IMR-90 (cell line): ENCODE data around the gene HEXIM1. TPM values are rescaled to one million over a fixed set of nuclear protein-coding genes. Genes with fewer than 3 reads are reported as not detected.
A peak's percentile ranks its signal among the peaks of the same experiment; 100 is the strongest.

Experiments used
- ATAC-seq: fragments of 200-7000 bp; cut with Tn5 transposase; 2 replicates; pipeline ENCODE4 v1.9.1; 2020; ENCODE audit warnings: low read depth, mild to moderate bottlenecking, moderate library complexity
- BruUV-seq: library from RNA; stranded (reverse); fragments of 400-500 nt; replicated peaks from 2 replicates; lab custom pipeline; 2021; lab: Mats Ljungman, UMichigan
- CTCF ChIA-PET: fragments of 300-600 bp; formaldehyde crosslinking; extraction: SDS; loops from one replicate; lab custom pipeline; 2021; ENCODE audit warnings: antibody characterized with exemption; lab: Yijun Ruan, JAX
- POLR2A ChIA-PET: fragments of 300-600 bp; sonication (Branson Sonifier 250); formaldehyde crosslinking; loops from one replicate; lab custom pipeline; 2022; ENCODE audit warnings: antibody characterized with exemption; ENCODE audit not compliant: unreplicated experiment; lab: Charles Lee
- DNase-seq: peaks from one replicate; pipeline ENCODE4 v3.0.0; 2013
- H2AFZ ChIP-seq: replicated peaks from 2 replicates; pipeline ENCODE3; 2013; ENCODE audit warnings: low read length, mild to moderate bottlenecking; ENCODE audit not compliant: poor library complexity
- H2AK5ac ChIP-seq: 2 replicates; pipeline ENCODE4 v1.6.1; 2013; ENCODE audit warnings: low read depth, low read length, inconsistent platforms
- H2AK9ac ChIP-seq: replicated peaks from 2 replicates; pipeline ENCODE3; 2013; ENCODE audit warnings: mild to moderate bottlenecking, low read depth, low read length, moderate library complexity; ENCODE audit not compliant: poor library complexity
- H2BK120ac ChIP-seq: 2 replicates; pipeline ENCODE4 v1.6.1; 2013; ENCODE audit warnings: low read depth, low read length, inconsistent platforms
- H2BK15ac ChIP-seq: 3 replicates; pipeline ENCODE4 v1.6.1; 2013; ENCODE audit warnings: low read depth, low read length, inconsistent platforms
- H2BK20ac ChIP-seq: 2 replicates; pipeline ENCODE4 v1.6.1; 2013; ENCODE audit warnings: low read depth, mild to moderate bottlenecking, inconsistent platforms, low read length, moderate library complexity
- H2BK5ac ChIP-seq: 2 replicates; pipeline ENCODE4 v1.6.1; 2013; ENCODE audit warnings: mild to moderate bottlenecking, low read depth, low read length, inconsistent platforms; ENCODE audit not compliant: poor library complexity, severe bottlenecking
- H3K14ac ChIP-seq: replicated peaks from 2 replicates; pipeline ENCODE4 v1.6.1; 2013; ENCODE audit warnings: low read depth, low read length, inconsistent platforms
- H3K18ac ChIP-seq: 2 replicates; pipeline ENCODE4 v1.6.1; 2013; ENCODE audit warnings: low read depth, low read length, control low read depth
- H3K23ac ChIP-seq: 2 replicates; pipeline ENCODE4 v1.6.1; 2013; ENCODE audit warnings: low read depth, low read length, inconsistent platforms
- H3K27ac ChIP-seq: 2 replicates; pipeline ENCODE4 v1.5.1; 2013; ENCODE audit warnings: mild to moderate bottlenecking, control low read depth, low read length; ENCODE audit not compliant: insufficient read depth
- H3K27me3 ChIP-seq: 2 replicates; pipeline ENCODE4 v1.6.1; 2013; ENCODE audit warnings: low read length; ENCODE audit not compliant: control insufficient read depth, insufficient read depth
- H3K36me3 ChIP-seq: 2 replicates; pipeline ENCODE4 v1.6.1; 2013; ENCODE audit warnings: low read length, mixed read lengths; ENCODE audit not compliant: control insufficient read depth, insufficient read depth
- H3K4ac ChIP-seq: 2 replicates; pipeline ENCODE4 v1.6.1; 2013; ENCODE audit warnings: low read depth, low read length, inconsistent platforms
- H3K4me1 ChIP-seq: 2 replicates; pipeline ENCODE4 v1.6.1; 2013; ENCODE audit warnings: low read length, mixed read lengths; ENCODE audit not compliant: control insufficient read depth, insufficient read depth
- H3K4me2 ChIP-seq: 2 replicates; pipeline ENCODE4 v1.6.1; 2013; ENCODE audit warnings: low read depth, mild to moderate bottlenecking, control low read depth, low read length, moderate library complexity
- H3K4me3 ChIP-seq: 2 replicates; pipeline ENCODE4 v1.5.1; 2013; ENCODE audit warnings: low read depth, mild to moderate bottlenecking, control low read depth, low read length, moderate library complexity; ENCODE audit not compliant: insufficient read depth
- H3K56ac ChIP-seq: 2 replicates; pipeline ENCODE4 v1.6.1; 2013; ENCODE audit warnings: low read length, inconsistent platforms; ENCODE audit not compliant: insufficient read depth; ENCODE audit errors: extremely low read depth
- H3K79me1 ChIP-seq, 2 experiments: 2 replicates each; pipeline ENCODE4 v1.6.1; 2013; ENCODE audit warnings: low read length in 2 of 2, inconsistent platforms in 1 of 2, low read depth in 1 of 2
- H3K9ac ChIP-seq: 2 replicates; pipeline ENCODE4 v1.6.1; 2013; ENCODE audit warnings: low read depth, low read length, control low read depth
- H3K9me1 ChIP-seq: 2 replicates; pipeline ENCODE4 v1.6.1; 2013; ENCODE audit warnings: low read length, inconsistent platforms; ENCODE audit not compliant: insufficient read depth
- H3K9me3 ChIP-seq: 2 replicates; pipeline ENCODE4 v1.6.1; 2013; ENCODE audit warnings: low read length; ENCODE audit not compliant: control insufficient read depth, insufficient read depth
- H4K20me1 ChIP-seq: 2 replicates; pipeline ENCODE4 v1.6.1; 2013; ENCODE audit warnings: low read length, inconsistent platforms; ENCODE audit not compliant: insufficient read depth
- H4K5ac ChIP-seq: 2 replicates; pipeline ENCODE4 v1.6.1; 2013; ENCODE audit warnings: mild to moderate bottlenecking, low read depth, low read length, control low read depth
- H4K8ac ChIP-seq, 2 experiments: 2 replicates each; pipeline ENCODE4 v1.6.1; 2013; ENCODE audit warnings: low read depth in 2 of 2, low read length in 2 of 2, control low read depth in 1 of 2, inconsistent platforms in 1 of 2
- H4K91ac ChIP-seq: 2 replicates; pipeline ENCODE4 v1.6.1; 2013; ENCODE audit warnings: low read depth, low read length, inconsistent platforms; ENCODE audit not compliant: insufficient read depth
- CEBPB ChIP-seq: IDR thresholded peaks from 2 replicates; pipeline ENCODE4 v1.6.1; 2012; ENCODE audit warnings: low read depth, low read length, improper control_type of control experiment
- WGBS, 2 experiments: methylation state at CpG; one replicate each; pipeline versions ENCODE4 v1.1.5 to v1.1.7; 2013; ENCODE audit warnings: missing lambda C conversion rate in 2 of 2; ENCODE audit not compliant: insufficient read length in 1 of 2; ENCODE audit errors: extremely low coverage in 2 of 2; 5-methylcytosine and 5-hydroxymethylcytosine counted together
- dilution Hi-C: fragments of 300-500 bp; cut with HindIII; formaldehyde crosslinking; loops from one replicate; pipeline ENCODE4 v1.14.3; 2018; ENCODE audit warnings: low sequenced_read_pairs; ENCODE audit not compliant: unreplicated experiment
- in situ Hi-C: fragments of 300-500 bp; cut with MboI; formaldehyde crosslinking; loops from 3 replicates; pipeline ENCODE4 v1.14.3; 2019; ENCODE audit warnings: low sequenced_read_pairs, inconsistent platforms, mixed read lengths
- intact Hi-C: fragments of 100-400 bp; cut with micrococcal nuclease; formaldehyde crosslinking; loops from 2 replicates; pipeline ENCODE4 v1.10.0; 2022
- polyA plus RNA-seq, 3 experiments: library from polyadenylated mRNA; depleted of rRNA; stranded (reverse); fragments of >200 nt; gene quantifications; 2 replicates each; pipeline ENCODE4 v1.2.3, GENCODE V29; 2012; ENCODE audit warnings: low replicate concordance in 1 of 3
- total RNA-seq: library from RNA; depleted of rRNA; stranded (reverse); fragments of >200 nt; gene quantifications from 2 replicates; pipeline ENCODE4 v1.2.3, GENCODE V29; 2012
- TF ChIP-seq, protein P1 (sequence below): fragments of 150-350 bp; IDR thresholded peaks from 2 replicates; pipeline ENCODE4 v1.6.1; 2017; ENCODE audit warnings: mild to moderate bottlenecking, antibody characterized with exemption, low read length, low read depth
- TF ChIP-seq, protein P2 (sequence below): fragments of 150-350 bp; IDR thresholded peaks from 2 replicates; pipeline ENCODE4 v1.6.1; 2016; ENCODE audit warnings: low read depth, mild to moderate bottlenecking, low read length, moderate library complexity, borderline replicate concordance

Gene HEXIM1
- total and polyA plus RNA-seq, 2 of the 4 experiments (the other 2 are of a cell fraction): 5.9 to 14.5 TPM

DNA sequence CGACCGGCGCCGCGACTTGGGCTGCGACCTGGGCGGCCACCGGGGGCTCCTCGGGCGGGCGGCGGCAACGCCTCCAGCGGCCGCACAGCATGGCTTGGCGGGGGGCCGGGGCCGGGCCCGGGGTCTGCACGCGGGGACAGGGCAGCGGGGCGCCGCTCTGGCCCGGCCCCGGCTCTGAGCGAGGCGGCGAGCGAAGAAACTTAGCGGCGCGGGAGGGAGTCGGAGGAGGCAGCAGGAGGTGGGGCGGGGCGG is 16.0 kb upstream of the HEXIM1 start, which contains the start of gene PLCD3:
TSS of gene PLCD3 (minus strand) at position 196 of the 252 bp plus-strand sequence. CDS start at position 91, 105 bp downstream.
- POLR2A ChIA-PET: no interaction called here
- CTCF ChIA-PET: interaction anchor here (0.6 to 1.6 kb wide), 2 partner anchors 19 to 39 kb away, joined by 3 read pairs; no protein-coding TSS in a partner anchor
- WGBS, 2 experiments: 1% methylated on average over 16 of the region's 36 CpGs; no CpG with 5 or more reads in 1 of the 2 experiments

More for the DNA sequence above, 16.0 kb upstream of the HEXIM1 start, which contains the start of gene PLCD3:
- DNase-seq (no peak), ATAC-seq (no peak)
- TF ChIP-seq, protein P1, sequence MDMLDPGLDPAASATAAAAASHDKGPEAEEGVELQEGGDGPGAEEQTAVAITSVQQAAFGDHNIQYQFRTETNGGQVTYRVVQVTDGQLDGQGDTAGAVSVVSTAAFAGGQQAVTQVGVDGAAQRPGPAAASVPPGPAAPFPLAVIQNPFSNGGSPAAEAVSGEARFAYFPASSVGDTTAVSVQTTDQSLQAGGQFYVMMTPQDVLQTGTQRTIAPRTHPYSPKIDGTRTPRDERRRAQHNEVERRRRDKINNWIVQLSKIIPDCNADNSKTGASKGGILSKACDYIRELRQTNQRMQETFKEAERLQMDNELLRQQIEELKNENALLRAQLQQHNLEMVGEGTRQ: no peak
- no peak for TF ChIP-seq CEBPB
- TF ChIP-seq, protein P2, sequence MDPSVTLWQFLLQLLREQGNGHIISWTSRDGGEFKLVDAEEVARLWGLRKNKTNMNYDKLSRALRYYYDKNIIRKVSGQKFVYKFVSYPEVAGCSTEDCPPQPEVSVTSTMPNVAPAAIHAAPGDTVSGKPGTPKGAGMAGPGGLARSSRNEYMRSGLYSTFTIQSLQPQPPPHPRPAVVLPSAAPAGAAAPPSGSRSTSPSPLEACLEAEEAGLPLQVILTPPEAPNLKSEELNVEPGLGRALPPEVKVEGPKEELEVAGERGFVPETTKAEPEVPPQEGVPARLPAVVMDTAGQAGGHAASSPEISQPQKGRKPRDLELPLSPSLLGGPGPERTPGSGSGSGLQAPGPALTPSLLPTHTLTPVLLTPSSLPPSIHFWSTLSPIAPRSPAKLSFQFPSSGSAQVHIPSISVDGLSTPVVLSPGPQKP: no peak
- peak within 1 kb of the TSS; percentile 97 for H2AK9ac ChIP-seq
- H3K27me3 ChIP-seq: no peaks in the 10 kb centered on the region
- dilution Hi-C loops: no loop called here
- peak within 1 kb of the TSS; percentile 88 for H3K27ac ChIP-seq
- peak within 1 kb of the TSS; percentile 21 for H4K5ac ChIP-seq
- no TSS peak for BruUV-seq
- peak within 1 kb of the TSS; percentile 90 for H3K23ac ChIP-seq
- in situ Hi-C loops: no loop called here
- intact Hi-C loops: loop anchor here (2.0 to 5.0 kb wide), 4 partner anchors 39 to 720 kb away; partner anchors contain the start of gene DCAKD
- H3K14ac ChIP-seq: peak within 1 kb of the TSS; percentile 96
- H3K4ac ChIP-seq: peak within 1 kb of the TSS; percentile 84
- no peaks in the 10 kb centered on the region for H3K9me3 ChIP-seq
- peak within 1 kb of the TSS; percentile 94 for H3K4me2 ChIP-seq
- peaks cover 37% of the 10 kb centered on the region for H3K4me1 ChIP-seq
- peak within 1 kb of the TSS; percentile 37; the same call in 1 of the 2 replicates for H2BK120ac ChIP-seq
- H3K9ac ChIP-seq: peak within 1 kb of the TSS; percentile 66
- H2AFZ ChIP-seq: peak within 1 kb of the TSS; percentile 94
- H3K79me1 ChIP-seq: peaks cover 31 to 54% of the 10 kb centered on the region in 2 experiments
- H3K4me3 ChIP-seq: peak within 1 kb of the TSS; percentile 84
- peaks cover 26% of the 10 kb centered on the region for H3K9me1 ChIP-seq
- H3K36me3 ChIP-seq: no peaks in the 10 kb centered on the region
- peak within 1 kb of the TSS; percentile 62 for H4K91ac ChIP-seq
- H4K8ac ChIP-seq: peak within 1 kb of the TSS; percentile 21 to 82; a peak in 2 of 4 replicates
- peak within 1 kb of the TSS; percentile 45; the same call in 1 of the 2 replicates for H3K18ac ChIP-seq
- peak within 1 kb of the TSS; percentile 44; the same call in 1 of the 3 replicates for H2BK15ac ChIP-seq
- H4K20me1 ChIP-seq: peaks cover 9% of the 10 kb centered on the region; the same call in 1 of the 2 replicates
- no peak within 1 kb of the TSS; the same call in 1 of the 2 replicates for H3K56ac ChIP-seq
- H2BK5ac ChIP-seq: peak within 1 kb of the TSS; percentile 79
- peak within 1 kb of the TSS; percentile 90 for H2AK5ac ChIP-seq
- peak within 1 kb of the TSS; percentile 52 for H2BK20ac ChIP-seq
